Measurements from ENCODE around the gene EFHD2. TPM values are rescaled to one million over a fixed set of nuclear protein-coding genes. Genes with fewer than 3 reads are reported as not detected.
"Not testable (repeated sequence)": the region's sequence is repeated elsewhere in the genome, so short reads cannot be mapped to it uniquely, and the experiment has no call there.

EFHD2 gene
- total RNA-seq, 1 donor from 2014 or later: 26.0 TPM

DNA sequence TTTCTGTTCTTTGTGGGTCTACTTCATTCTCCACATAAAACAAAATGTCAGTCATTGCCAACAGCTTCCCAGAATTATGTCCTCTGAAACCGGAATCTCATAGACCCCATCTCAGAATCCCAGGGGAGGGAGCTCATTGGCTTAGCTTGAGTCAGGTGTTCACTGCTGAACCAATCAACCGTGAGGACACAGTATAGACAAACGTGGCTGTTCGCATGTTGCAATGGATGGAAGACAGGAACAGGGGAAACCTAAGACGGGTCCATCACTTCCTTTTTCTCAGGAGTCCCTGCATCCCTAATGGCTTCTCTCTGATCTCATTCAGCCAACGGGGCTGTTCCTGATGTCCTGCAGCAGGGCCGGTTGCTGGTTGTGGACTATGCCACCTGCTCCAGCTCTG, 56.0 kb downstream of the EFHD2 start:
- FAIRE-seq: no peak
- H3K36me3 ChIP-seq (ENCODE audit: insufficient read depth, low read length): no peaks in the 10 kb centered on the region
- no peak overlapping the region for H3K27ac Mint-ChIP-seq (ENCODE audit: unreplicated experiment)

GRCh38 chr1:15466955-15467625, 57.4 kb downstream of the EFHD2 start:
- H2AFZ ChIP-seq (ENCODE audit: low read depth, low read length); H3K4me1 Mint-ChIP-seq (ENCODE audit: low read depth, unreplicated experiment); H3K4me3 Mint-ChIP-seq (ENCODE audit: unreplicated experiment); H3K9me3 ChIP-seq (ENCODE audit: insufficient read depth, low read depth, low read length); H3K79me2 ChIP-seq (ENCODE audit: insufficient read depth, low read length); H4K20me1 ChIP-seq (ENCODE audit: insufficient read depth, low read length); H3K27me3 ChIP-seq (ENCODE audit: insufficient read depth, low read length); H3K36me3 Mint-ChIP-seq (ENCODE audit: low read depth, unreplicated experiment); H3K9ac ChIP-seq (ENCODE audit: low read length); FAIRE-seq; H3K36me3 ChIP-seq (ENCODE audit: insufficient read depth, low read length); H3K9me3 Mint-ChIP-seq (ENCODE audit: unreplicated experiment); H3K4me3 ChIP-seq (ENCODE audit: insufficient read depth, low read depth, low read length); H3K4me2 ChIP-seq (ENCODE audit: low read length); H3K4me1 ChIP-seq (ENCODE audit: insufficient read depth, low read length); H3K27ac Mint-ChIP-seq (ENCODE audit: unreplicated experiment); H3K27ac ChIP-seq (ENCODE audit: low read depth, low read length); DNase-seq (ENCODE audit: low read depth): not testable (repeated sequence)
- H3K27me3 Mint-ChIP-seq (ENCODE audit: low read depth, unreplicated experiment): peaks cover 15% of the 10 kb centered on the region

More for the DNA sequence above, 56.0 kb downstream of the EFHD2 start:
- Histone ChIP-seq H2AFZ (ENCODE audit: low read depth, low read length) (no peak overlapping the region), H3K4me1 (ENCODE audit: insufficient read depth, low read length) (no peaks in the 10 kb centered on the region), H3K4me2 (ENCODE audit: low read length) (no peak overlapping the region), H3K9me3 (ENCODE audit: insufficient read depth, low read depth, low read length) (no peaks in the 10 kb centered on the region), H4K20me1 (ENCODE audit: insufficient read depth, low read length) (no peaks in the 10 kb centered on the region), H3K27me3 (ENCODE audit: insufficient read depth, low read length) (no peaks in the 10 kb centered on the region), H3K4me3 (ENCODE audit: insufficient read depth, low read depth, low read length) (no peak overlapping the region), H3K79me2 (ENCODE audit: insufficient read depth, low read length) (no peaks in the 10 kb centered on the region), H3K27ac (ENCODE audit: low read depth, low read length) (no peak overlapping the region), H3K9ac (ENCODE audit: low read length) (no peak overlapping the region)
- TF ChIP-seq EZH2 (IDR thresholded peaks at IDR 0.05; ENCODE audit: insufficient read depth, low read length): no peak
- TF ChIP-seq, protein P1, sequence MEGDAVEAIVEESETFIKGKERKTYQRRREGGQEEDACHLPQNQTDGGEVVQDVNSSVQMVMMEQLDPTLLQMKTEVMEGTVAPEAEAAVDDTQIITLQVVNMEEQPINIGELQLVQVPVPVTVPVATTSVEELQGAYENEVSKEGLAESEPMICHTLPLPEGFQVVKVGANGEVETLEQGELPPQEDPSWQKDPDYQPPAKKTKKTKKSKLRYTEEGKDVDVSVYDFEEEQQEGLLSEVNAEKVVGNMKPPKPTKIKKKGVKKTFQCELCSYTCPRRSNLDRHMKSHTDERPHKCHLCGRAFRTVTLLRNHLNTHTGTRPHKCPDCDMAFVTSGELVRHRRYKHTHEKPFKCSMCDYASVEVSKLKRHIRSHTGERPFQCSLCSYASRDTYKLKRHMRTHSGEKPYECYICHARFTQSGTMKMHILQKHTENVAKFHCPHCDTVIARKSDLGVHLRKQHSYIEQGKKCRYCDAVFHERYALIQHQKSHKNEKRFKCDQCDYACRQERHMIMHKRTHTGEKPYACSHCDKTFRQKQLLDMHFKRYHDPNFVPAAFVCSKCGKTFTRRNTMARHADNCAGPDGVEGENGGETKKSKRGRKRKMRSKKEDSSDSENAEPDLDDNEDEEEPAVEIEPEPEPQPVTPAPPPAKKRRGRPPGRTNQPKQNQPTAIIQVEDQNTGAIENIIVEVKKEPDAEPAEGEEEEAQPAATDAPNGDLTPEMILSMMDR (IDR thresholded peaks at IDR 0.05; ENCODE audit: insufficient read depth, low read depth, low read length): no peak
- H3K4me3 Mint-ChIP-seq (ENCODE audit: unreplicated experiment): no peak overlapping the region
- H3K9me3 Mint-ChIP-seq (ENCODE audit: unreplicated experiment): peaks cover 2% of the 10 kb centered on the region
- DNase-seq (ENCODE audit: low read depth): no peak
- H3K4me1 Mint-ChIP-seq (ENCODE audit: low read depth, unreplicated experiment): no peaks in the 10 kb centered on the region
- no peaks in the 10 kb centered on the region for H3K36me3 Mint-ChIP-seq (ENCODE audit: low read depth, unreplicated experiment)
- H3K27me3 Mint-ChIP-seq (ENCODE audit: low read depth, unreplicated experiment): peaks cover 10% of the 10 kb centered on the region

DNA sequence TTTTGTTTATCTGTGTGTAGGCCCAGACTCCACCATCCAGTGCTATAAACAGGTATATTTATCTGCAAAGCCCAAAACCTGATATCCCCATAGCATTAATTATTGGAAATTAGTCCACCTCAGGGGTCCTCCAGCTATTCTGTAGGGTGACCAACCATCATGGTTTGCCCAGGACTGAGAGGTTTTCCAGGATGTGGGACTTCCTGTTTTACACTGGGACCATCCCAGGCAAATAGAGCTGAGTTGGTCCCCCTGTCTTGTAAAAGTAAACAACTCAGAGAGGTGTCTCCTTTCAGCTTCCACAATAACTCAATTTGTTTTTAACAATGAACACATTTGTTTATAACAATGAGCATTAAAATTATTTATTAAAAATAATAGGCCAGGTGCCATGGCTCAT, 58.5 kb downstream of the EFHD2 start:
- no peak overlapping the region for H2AFZ ChIP-seq (ENCODE audit: low read depth, low read length)
- FAIRE-seq (no peak), DNase-seq (ENCODE audit: low read depth) (no peak)
- H3K9me3 ChIP-seq (ENCODE audit: insufficient read depth, low read depth, low read length): no peaks in the 10 kb centered on the region
- no peaks in the 10 kb centered on the region for H3K36me3 Mint-ChIP-seq (ENCODE audit: low read depth, unreplicated experiment)
- no peaks in the 10 kb centered on the region for H4K20me1 ChIP-seq (ENCODE audit: insufficient read depth, low read length)
- H3K36me3 ChIP-seq (ENCODE audit: insufficient read depth, low read length): no peaks in the 10 kb centered on the region
- no peaks in the 10 kb centered on the region for H3K4me1 Mint-ChIP-seq (ENCODE audit: low read depth, unreplicated experiment)
- no peak overlapping the region for H3K4me3 ChIP-seq (ENCODE audit: insufficient read depth, low read depth, low read length)
- no peaks in the 10 kb centered on the region for H3K27me3 ChIP-seq (ENCODE audit: insufficient read depth, low read length)
- H3K4me2 ChIP-seq (ENCODE audit: low read length): no peak overlapping the region
- no peak overlapping the region for H3K27ac Mint-ChIP-seq (ENCODE audit: unreplicated experiment)
- no peaks in the 10 kb centered on the region for H3K4me1 ChIP-seq (ENCODE audit: insufficient read depth, low read length)
- H3K9me3 Mint-ChIP-seq (ENCODE audit: unreplicated experiment): peaks cover 2% of the 10 kb centered on the region
- peaks cover 18% of the 10 kb centered on the region for H3K27me3 Mint-ChIP-seq (ENCODE audit: low read depth, unreplicated experiment)
- H3K4me3 Mint-ChIP-seq (ENCODE audit: unreplicated experiment): no peak overlapping the region
- H3K9ac ChIP-seq (ENCODE audit: low read length): no peak overlapping the region
- H3K27ac ChIP-seq (ENCODE audit: low read depth, low read length): no peak overlapping the region
- no peak for TF ChIP-seq EZH2 (IDR thresholded peaks at IDR 0.05; ENCODE audit: insufficient read depth, low read length)
- TF ChIP-seq, protein P1 (IDR thresholded peaks at IDR 0.05; ENCODE audit: insufficient read depth, low read depth, low read length): no peak
- H3K79me2 ChIP-seq (ENCODE audit: insufficient read depth, low read length): no peaks in the 10 kb centered on the region
